CD4-positive, alpha-beta memory T cell (primary cell): ENCODE results near the gene SPACA9. TPM values are rescaled to one million over a fixed set of nuclear protein-coding genes. Genes with fewer than 3 reads are reported as not detected.
A peak's percentile ranks its signal among the peaks of the same experiment; 100 is the strongest.

Experiments
- CTCF ChIA-PET: fragments of 350-600 bp; sonication (Branson Sonifier 250); formaldehyde crosslinking; loops from one replicate; lab custom pipeline; 2021; ENCODE audit warnings: inconsistent platforms; ENCODE audit not compliant: partially characterized antibody; lab: Charles Lee
- POLR2A ChIA-PET: fragments of 350-600 bp; sonication (Branson Sonifier 250); formaldehyde crosslinking; loops from one replicate; lab custom pipeline; 2021; ENCODE audit not compliant: partially characterized antibody; lab: Charles Lee
- DNase-seq, 5 donors: peaks; one replicate each; pipeline versions ENCODE4 v3.0.0 to v3.0.0-alpha.2; 2020 to 2022; ENCODE audit warnings: mixed read lengths in 1 of 5
- H3K27ac ChIP-seq: one replicate; pipeline ENCODE4 v1.7.0; 2013; ENCODE audit warnings: low read depth, low read length
- H3K27me3 ChIP-seq: 2 replicates; pipeline ENCODE4 v1.7.0; 2013; ENCODE audit warnings: mild to moderate bottlenecking, low read length, moderate library complexity; ENCODE audit not compliant: insufficient read depth
- H3K36me3 ChIP-seq: 2 replicates; pipeline ENCODE4 v1.7.0; 2013; ENCODE audit warnings: mild to moderate bottlenecking, low read length, moderate library complexity; ENCODE audit not compliant: insufficient read depth
- H3K4me1 ChIP-seq: 2 replicates; pipeline ENCODE4 v1.7.0; 2013; ENCODE audit warnings: mild to moderate bottlenecking, low read length, moderate library complexity; ENCODE audit not compliant: insufficient read depth
- H3K4me3 ChIP-seq, 2 donors: one replicate each; pipeline ENCODE4 v1.7.0; 2013; ENCODE audit warnings: low read length in 2 of 2, mild to moderate bottlenecking in 1 of 2
- H3K9me3 ChIP-seq, 2 donors: one replicate each; pipeline ENCODE4 v1.7.0; 2013; ENCODE audit warnings: low read length in 2 of 2, control low read depth in 1 of 2; ENCODE audit not compliant: control insufficient read depth in 1 of 2
- H3K27ac Mint-ChIP-seq, 7 donors: one replicate each; pipeline ENCODE4 v1.8.0; 2020 to 2021; ENCODE audit warnings: mixed read lengths in 7 of 7, mild to moderate bottlenecking in 6 of 7, inconsistent platforms in 3 of 7, moderate library complexity in 3 of 7
- H3K27me3 Mint-ChIP-seq, 2 donors: one replicate each; pipeline ENCODE4 v1.8.0; 2020 to 2021; ENCODE audit warnings: mixed read lengths in 2 of 2
- H3K36me3 Mint-ChIP-seq, 2 donors: one replicate each; pipeline ENCODE4 v1.8.0; 2020 to 2021; ENCODE audit warnings: mixed read lengths in 2 of 2, inconsistent platforms in 1 of 2, mild to moderate bottlenecking in 1 of 2
- H3K4me1 Mint-ChIP-seq, 4 donors: one replicate each; pipeline ENCODE4 v1.8.0; 2020 to 2021; ENCODE audit warnings: mixed read lengths in 4 of 4, mild to moderate bottlenecking in 1 of 4
- H3K4me3 Mint-ChIP-seq, 8 donors: one replicate each; pipeline ENCODE4 v1.8.0; 2020 to 2021; ENCODE audit warnings: mixed read lengths in 8 of 8, mild to moderate bottlenecking in 7 of 8, moderate library complexity in 6 of 8, inconsistent platforms in 3 of 8
- H3K9me3 Mint-ChIP-seq, 8 donors: one replicate each; pipeline ENCODE4 v1.8.0; 2020 to 2021; ENCODE audit warnings: mixed read lengths in 8 of 8, mild to moderate bottlenecking in 5 of 8, inconsistent platforms in 3 of 8, moderate library complexity in 1 of 8
- intact Hi-C: fragments of 100-400 bp; cut with micrococcal nuclease; formaldehyde crosslinking; loops from one replicate; pipeline ENCODE4 v1.15.1; 2023
- polyA plus RNA-seq, 2 donors: library from polyadenylated mRNA; unstranded; fragments of 300-500 nt; fragmentation: Illumina TruSeq; gene quantifications; one replicate each; pipeline ENCODE4 v1.2.3, GENCODE V29; 2021
- total RNA-seq, 2 experiments: library from RNA; stranded (reverse); gene quantifications; one replicate each; pipeline ENCODE4 v1.2.3, GENCODE V29; 2021

SPACA9 gene
- total and polyA plus RNA-seq, 4 experiments from 2014 or later = 1.5 to 2.2 (median 1.8) TPM

DNA sequence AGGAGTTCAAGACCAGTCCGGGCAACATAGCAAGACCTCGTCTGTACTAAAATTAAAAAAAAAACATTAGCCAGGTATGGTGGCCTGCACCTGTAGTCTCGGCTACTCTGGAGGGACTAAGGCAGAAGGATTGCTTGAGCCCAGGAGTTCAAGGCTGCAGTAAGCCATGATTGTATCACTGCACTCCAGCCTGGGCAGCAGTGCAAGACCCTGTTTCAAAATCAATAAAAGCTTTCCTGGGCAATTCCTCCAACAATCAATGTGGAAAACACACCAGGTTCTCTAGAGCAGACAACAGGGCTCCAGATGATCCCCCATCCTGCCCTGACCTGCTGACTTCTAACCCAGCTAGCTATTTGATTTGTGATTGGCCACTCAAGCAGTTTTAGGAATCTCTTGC lies 1.8 kb upstream of the SPACA9 start:
- no peak for DNase-seq
- ChIA-PET CTCF (interaction anchor here (1.0 to 1.3 kb wide), 4 partner anchors 25 to 67 kb away, joined by 3 to 4 read pairs (median 4); partner anchors contain the start of gene TSC1), POLR2A (interaction anchor here (2.7 kb wide), 1 partner anchor 68 kb away, joined by 22 read pairs; the partner anchor contains the start of gene TSC1)
- H3K4me1 ChIP-seq = peaks cover 12% of the 10 kb centered on the region
- Mint-ChIP-seq H3K27ac (peak overlapping the region in 5 of 7 donors; percentile 25 to 86 (median 42)), H3K4me1 (peaks cover 8 to 17% (median 12%) of the 10 kb centered on the region in 4 donors), H3K9me3 (no peaks in the 10 kb centered on the region), H3K27me3 (peaks cover 0 to 1% of the 10 kb centered on the region in 2 donors), H3K36me3 (peaks cover 0 to 3% of the 10 kb centered on the region in 2 donors), H3K4me3 (peak overlapping the region; percentile 70 to 81 (median 76))
- no peak overlapping the region for H3K4me3 ChIP-seq
- no peaks in the 10 kb centered on the region for H3K36me3 ChIP-seq
- no peak overlapping the region for H3K27ac ChIP-seq
- no peaks in the 10 kb centered on the region for H3K9me3 ChIP-seq
- intact Hi-C loops = no loop called here
- H3K27me3 ChIP-seq = no peaks in the 10 kb centered on the region

DNA sequence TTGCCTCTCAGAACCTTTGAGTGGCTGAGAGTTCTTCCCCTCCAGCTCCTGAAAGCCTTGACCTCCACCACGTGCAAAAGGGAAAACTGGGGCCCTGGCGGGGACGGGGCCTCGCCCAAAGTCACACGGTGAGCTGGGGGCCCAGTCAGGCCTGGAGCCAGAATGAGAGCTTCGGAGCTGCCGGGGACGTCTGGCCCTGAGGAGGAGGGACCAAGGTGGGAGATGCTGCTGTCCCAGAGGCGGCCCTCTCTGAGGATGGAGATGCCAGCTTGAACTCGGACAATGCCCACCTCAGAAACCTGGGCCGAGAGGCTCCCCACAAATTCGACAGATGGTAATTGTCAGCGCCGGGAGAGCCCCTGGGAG lies 1.3 kb upstream of the SPACA9 start:
- H3K27me3 Mint-ChIP-seq = peaks cover 0 to 1% of the 10 kb centered on the region in 2 donors
- peak overlapping the region; percentile 70 for H3K27ac ChIP-seq

DNA sequence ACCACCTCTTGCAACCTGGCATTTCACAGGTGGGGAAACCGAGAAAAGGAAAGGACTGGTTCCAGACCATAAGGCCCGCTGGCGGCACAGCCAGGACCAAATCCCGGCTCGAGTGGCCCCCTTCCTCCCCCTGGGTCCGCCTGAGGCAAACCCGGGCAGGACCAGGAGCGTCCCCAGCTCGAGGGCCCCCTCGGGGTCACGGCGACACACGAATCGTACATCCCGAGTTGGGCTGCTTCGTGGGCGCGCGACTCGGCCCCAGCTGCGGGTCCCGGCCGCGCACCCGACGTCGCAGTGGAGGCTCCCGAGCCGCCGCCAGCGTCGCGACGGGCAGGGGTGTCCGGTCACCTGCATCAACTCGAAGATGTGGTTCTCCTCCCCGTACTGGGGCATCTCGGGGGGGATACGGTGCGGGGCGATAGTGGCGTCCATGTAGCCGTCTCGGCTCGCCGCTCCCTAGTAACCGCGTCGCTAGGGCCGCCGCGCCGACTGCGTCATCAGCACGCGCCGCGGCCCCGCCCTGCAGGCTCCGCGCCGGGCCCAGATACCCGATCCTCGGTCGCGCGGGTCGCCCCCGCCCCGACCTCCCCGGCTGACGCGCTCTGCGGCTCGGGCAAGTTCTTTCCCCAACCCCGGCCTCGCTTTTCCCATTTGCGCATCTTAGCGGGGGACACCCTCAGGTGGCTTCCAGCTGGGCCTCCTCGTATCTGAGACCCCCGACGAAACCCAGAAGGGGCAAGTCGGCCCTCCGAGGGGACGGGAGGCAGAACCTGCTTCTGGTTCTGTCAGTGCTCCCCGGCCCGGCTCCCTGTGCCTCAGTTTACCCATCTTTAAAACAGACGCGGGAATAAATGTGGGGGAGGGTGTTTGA lies 639 bp upstream of the SPACA9 start, which contains the start of gene AK8:
Gene AK8, minus strand, starts transcription at position 461 of the 871 bp plus-strand sequence. Its CDS starts 29 bp downstream, at position 432.
- peak within 1 kb of the TSS; percentile 73 to 98 for H3K4me3 ChIP-seq
- peaks cover 0 to 1% of the 10 kb centered on the region in 2 donors for H3K27me3 Mint-ChIP-seq
- intact Hi-C loops = loop anchor here (2.0 kb wide), 1 partner anchor 67 kb away; the partner anchor contains the start of gene TSC1

More for the DNA sequence above, 1.3 kb upstream of the SPACA9 start:
- Histone ChIP-seq H3K36me3 (no peaks in the 10 kb centered on the region), H3K9me3 (no peaks in the 10 kb centered on the region), H3K27me3 (no peaks in the 10 kb centered on the region), H3K4me1 (peaks cover 12% of the 10 kb centered on the region), H3K4me3 (peak overlapping the region in 1 of 2 donors; percentile 98)
- H3K4me3 Mint-ChIP-seq = peak overlapping the region; percentile 62 to 81 (median 76)
- CTCF ChIA-PET = interaction anchor here (1.0 to 1.5 kb wide), 5 partner anchors 23 to 67 kb away, joined by 3 to 5 read pairs (median 4); partner anchors contain the start of gene TSC1
- H3K36me3 Mint-ChIP-seq = peaks cover 0 to 3% of the 10 kb centered on the region in 2 donors
- DNase-seq = no peak
- intact Hi-C loops = no loop called here
- H3K9me3 Mint-ChIP-seq = no peaks in the 10 kb centered on the region
- H3K4me1 Mint-ChIP-seq = peaks cover 8 to 17% (median 12%) of the 10 kb centered on the region in 4 donors
- peak overlapping the region in 5 of 7 donors; percentile 62 to 90 (median 84) for H3K27ac Mint-ChIP-seq
- POLR2A ChIA-PET = interaction anchor here (0.7 to 2.7 kb wide), 4 partner anchors 31 to 470 kb away, joined by 3 to 22 read pairs (median 7); partner anchors contain the start of genes DDX31, GTF3C4, MED22 and RPL7A

DNA sequence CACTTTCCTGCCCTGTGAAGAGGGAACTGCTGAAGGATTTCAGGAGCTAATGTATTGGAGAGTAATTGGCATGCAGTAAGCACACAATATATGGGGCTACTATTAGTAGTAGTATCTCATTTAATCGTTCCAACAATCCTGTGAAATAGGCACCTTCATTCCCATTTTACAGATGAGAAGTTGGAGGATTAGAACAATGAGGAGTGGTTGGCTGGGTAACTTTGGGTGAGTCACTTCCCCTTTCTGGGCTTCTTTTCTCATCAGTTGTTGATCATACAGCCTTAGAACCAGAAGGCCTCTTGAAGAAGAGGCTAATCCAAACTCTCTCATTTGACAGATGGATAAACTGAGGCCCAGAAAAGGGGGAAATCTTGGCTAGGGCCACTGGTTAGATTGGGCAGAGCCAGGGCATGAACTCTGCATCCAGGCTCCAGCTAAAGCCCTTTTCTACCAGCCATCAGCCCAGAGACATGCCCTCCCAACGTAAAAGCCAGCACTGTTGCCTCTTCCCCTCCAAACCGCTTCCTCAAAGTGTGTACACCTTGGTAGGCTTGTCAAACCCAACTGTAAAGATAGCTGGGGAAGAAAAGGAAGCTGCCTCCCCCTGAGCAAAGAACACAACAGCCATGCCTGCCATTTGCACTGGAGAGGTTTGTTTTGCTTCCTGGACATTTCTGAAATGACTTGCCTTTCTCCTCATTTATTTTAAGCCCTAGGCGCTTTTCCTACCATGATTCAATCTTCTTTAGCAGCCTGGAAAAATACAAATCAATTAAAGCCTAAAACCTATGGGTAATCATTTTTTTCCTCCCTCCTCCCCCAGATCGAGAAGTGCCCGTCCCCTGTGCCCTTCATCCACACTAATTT lies 992 bp downstream of the SPACA9 start:
- no peak overlapping the region for H3K27ac ChIP-seq
- H3K4me3 Mint-ChIP-seq = peak overlapping the region; percentile 83 to 91 (median 85)
- H3K27me3 ChIP-seq = no peaks in the 10 kb centered on the region
- POLR2A ChIA-PET = interaction anchor here (2.7 kb wide), 1 partner anchor 65 kb away, joined by 22 read pairs; the partner anchor contains the start of gene TSC1
- CTCF ChIA-PET = interaction anchor here (2.0 kb wide), 1 partner anchor 22 kb away, joined by 10 read pairs; no protein-coding TSS in a partner anchor
- no peaks in the 10 kb centered on the region for H3K9me3 Mint-ChIP-seq
- H3K4me1 ChIP-seq = peaks cover 12% of the 10 kb centered on the region
- H3K9me3 ChIP-seq = no peaks in the 10 kb centered on the region
- peaks cover 5 to 12% (median 7%) of the 10 kb centered on the region in 4 donors for H3K4me1 Mint-ChIP-seq
- no peak for DNase-seq
- intact Hi-C loops = loop anchor here (2.0 kb wide), 1 partner anchor 65 kb away; the partner anchor contains the start of gene TSC1
- H3K36me3 ChIP-seq = no peaks in the 10 kb centered on the region
- H3K27me3 Mint-ChIP-seq = no peaks in the 10 kb centered on the region
- H3K27ac Mint-ChIP-seq = peak overlapping the region; percentile 65 to 94 (median 84)
- no peak overlapping the region for H3K4me3 ChIP-seq
- H3K36me3 Mint-ChIP-seq = peaks cover 0 to 3% of the 10 kb centered on the region in 2 donors

More for the DNA sequence above, 639 bp upstream of the SPACA9 start, which contains the start of gene AK8:
- no peaks in the 10 kb centered on the region for H3K9me3 Mint-ChIP-seq
- ChIA-PET CTCF (interaction anchor here (1.0 to 2.0 kb wide), 6 partner anchors 22 to 66 kb away, joined by 3 to 10 read pairs (median 4); partner anchors contain the start of gene TSC1), POLR2A (interaction anchor here (0.7 to 2.7 kb wide), 5 partner anchors 31 to 470 kb away, joined by 3 to 22 read pairs (median 4); partner anchors contain the start of genes DDX31, GTF3C4, MED22 and RPL7A)
- Histone ChIP-seq H3K9me3 (no peaks in the 10 kb centered on the region), H3K27me3 (no peaks in the 10 kb centered on the region), H3K4me1 (peaks cover 12% of the 10 kb centered on the region), H3K36me3 (no peaks in the 10 kb centered on the region), H3K27ac (peak within 1 kb of the TSS; percentile 70)
- peaks cover 8 to 17% (median 12%) of the 10 kb centered on the region in 4 donors for H3K4me1 Mint-ChIP-seq
- DNase-seq = peak; percentile 68 to 82 (median 79)
- H3K36me3 Mint-ChIP-seq = peaks cover 0 to 3% of the 10 kb centered on the region in 2 donors
- peak within 1 kb of the TSS; percentile 83 to 91 (median 85) for H3K4me3 Mint-ChIP-seq
- H3K27ac Mint-ChIP-seq = peak within 1 kb of the TSS; percentile 83 to 94 (median 86)

DNA sequence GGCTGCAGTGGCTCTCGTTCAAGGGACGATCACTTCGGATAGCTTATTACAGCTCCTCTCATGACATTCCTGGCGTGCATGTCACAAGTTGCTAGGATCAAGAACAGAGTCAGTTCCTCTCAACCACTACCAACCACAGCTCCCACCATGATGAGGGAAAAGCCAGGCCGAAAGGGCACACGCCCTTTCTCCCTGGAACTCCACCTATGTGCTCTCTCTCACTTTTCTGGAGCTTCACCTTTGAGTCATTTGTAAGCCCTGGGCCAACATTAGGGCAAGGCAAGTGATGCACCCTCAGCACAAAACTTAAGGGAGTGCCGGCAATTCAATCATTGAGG lies 1.6 kb downstream of the SPACA9 start:
- H3K36me3 Mint-ChIP-seq = peaks cover 0 to 3% of the 10 kb centered on the region in 2 donors
- Histone ChIP-seq H3K36me3 (no peaks in the 10 kb centered on the region), H3K4me1 (peaks cover 12% of the 10 kb centered on the region), H3K27me3 (no peaks in the 10 kb centered on the region), H3K4me3 (no peak overlapping the region), H3K27ac (no peak overlapping the region), H3K9me3 (no peaks in the 10 kb centered on the region)
- H3K4me1 Mint-ChIP-seq = peaks cover 5 to 12% (median 7%) of the 10 kb centered on the region in 4 donors
- peak overlapping the region in 6 of 8 donors; percentile 2 to 52 (median 26) for H3K4me3 Mint-ChIP-seq
- H3K9me3 Mint-ChIP-seq = no peaks in the 10 kb centered on the region
- DNase-seq = no peak
- no peaks in the 10 kb centered on the region for H3K27me3 Mint-ChIP-seq
- CTCF ChIA-PET = interaction anchor here (2.0 kb wide), 1 partner anchor 22 kb away, joined by 10 read pairs; no protein-coding TSS in a partner anchor
- POLR2A ChIA-PET = no interaction called here
- intact Hi-C loops = no loop called here
- peak overlapping the region in 2 of 7 donors; percentile 53 to 84 for H3K27ac Mint-ChIP-seq

DNA sequence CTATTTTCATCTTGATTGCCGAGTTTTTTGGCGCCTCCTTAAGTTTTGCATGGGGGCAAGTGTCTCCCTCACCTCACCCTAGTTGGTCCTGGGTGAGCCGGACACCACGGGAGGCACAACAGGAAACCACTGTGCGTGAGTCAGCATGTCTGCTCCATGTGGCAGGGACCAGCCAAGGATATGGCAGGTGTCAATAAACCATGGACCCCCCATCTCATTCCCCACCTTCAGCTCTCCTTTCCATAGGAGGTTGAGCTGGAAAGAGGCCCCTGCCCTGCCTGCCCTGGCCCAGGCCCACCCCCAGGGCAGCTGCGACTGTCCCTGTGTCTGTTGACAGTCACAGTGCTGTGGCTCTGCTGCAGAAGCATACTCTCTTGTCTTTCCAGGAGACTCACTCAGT lies 3.1 kb downstream of the SPACA9 start:
- DNase-seq = no peak
- H3K4me3 Mint-ChIP-seq = peak overlapping the region in 1 of 8 donors; percentile 57

More for the DNA sequence above, 3.1 kb downstream of the SPACA9 start:
- POLR2A ChIA-PET = no interaction called here
- peak overlapping the region in 1 of 7 donors; percentile 3 for H3K27ac Mint-ChIP-seq
- Histone ChIP-seq H3K27ac (no peak overlapping the region), H3K36me3 (no peaks in the 10 kb centered on the region), H3K4me1 (peaks cover 12% of the 10 kb centered on the region), H3K9me3 (no peaks in the 10 kb centered on the region), H3K27me3 (no peaks in the 10 kb centered on the region), H3K4me3 (no peak overlapping the region)
- CTCF ChIA-PET = no interaction called here
- intact Hi-C loops = no loop called here
- peaks cover 0 to 3% of the 10 kb centered on the region in 2 donors for H3K36me3 Mint-ChIP-seq
- no peaks in the 10 kb centered on the region for H3K9me3 Mint-ChIP-seq
- peaks cover 5 to 12% (median 7%) of the 10 kb centered on the region in 4 donors for H3K4me1 Mint-ChIP-seq
- H3K27me3 Mint-ChIP-seq = no peaks in the 10 kb centered on the region
